ENCODE measurements around the gene ENAH.

DNA sequence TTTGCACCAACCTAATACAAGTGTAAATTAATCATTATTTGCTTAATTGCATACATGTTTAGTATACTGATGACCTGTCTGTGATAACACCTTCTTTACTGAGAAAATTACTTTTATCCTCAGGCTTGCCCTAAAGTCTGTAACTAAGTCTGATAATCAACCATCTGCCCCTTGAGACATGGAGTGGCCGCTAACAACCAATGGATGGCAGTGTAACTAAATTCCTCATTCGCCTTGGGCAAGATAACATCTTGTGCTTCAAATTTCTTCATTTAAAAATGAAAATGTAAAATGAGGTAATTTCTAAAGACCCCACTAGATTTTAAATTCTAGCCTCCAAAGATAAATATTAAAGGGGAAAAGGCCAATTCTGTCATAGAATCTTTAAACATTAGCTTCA, 85.1 kb downstream of the ENAH start:
- TF ChIP-seq ZNF274 (IDR thresholded peaks at IDR 0.05; ENCODE audit: low read depth, low read length) (no peak), YY1 (IDR thresholded peaks at IDR 0.05; ENCODE audit: insufficient read depth, insufficient read length) (no peak), SUZ12 (IDR thresholded peaks at IDR 0.05; ENCODE audit: extremely low read depth, insufficient read depth, insufficient read length) (no peak)
